Effector memory CD8-positive, alpha-beta T cell (primary cell): ENCODE results near the gene PRLH.

Source experiments
- ATAC-seq: fragments of 150-1000 bp; cut with Tn5 transposase; replicated peaks from 2 replicates; pipeline ENCODE4 v1.10.0; 2021; ENCODE audit warnings: mild to moderate bottlenecking, moderate library complexity
- DNase-seq, 3 experiments: peaks; one replicate each; pipeline ENCODE4 v3.0.0; 2021
- H3K27ac Mint-ChIP-seq, 2 donors: one replicate each; pipeline ENCODE4 v1.8.0; 2022; ENCODE audit warnings: mild to moderate bottlenecking in 2 of 2, mixed read lengths in 2 of 2, moderate library complexity in 2 of 2
- H3K27me3 Mint-ChIP-seq, 2 donors: one replicate each; pipeline ENCODE4 v1.8.0; 2022; ENCODE audit warnings: mixed read lengths in 2 of 2
- H3K36me3 Mint-ChIP-seq: one replicate; pipeline ENCODE4 v1.8.0; 2022; ENCODE audit warnings: mild to moderate bottlenecking, moderate library complexity, mixed read lengths; ENCODE audit not compliant: insufficient read depth
- H3K4me1 Mint-ChIP-seq, 2 donors: one replicate each; pipeline ENCODE4 v1.8.0; 2022; ENCODE audit warnings: low read depth in 2 of 2, mixed read lengths in 2 of 2
- H3K4me3 Mint-ChIP-seq, 2 donors: one replicate each; pipeline ENCODE4 v1.8.0; 2022; ENCODE audit warnings: mild to moderate bottlenecking in 2 of 2, mixed read lengths in 2 of 2, moderate library complexity in 2 of 2
- H3K9me3 Mint-ChIP-seq, 2 donors: one replicate each; pipeline ENCODE4 v1.8.0; 2022; ENCODE audit warnings: mixed read lengths in 2 of 2

PRLH gene

DNA sequence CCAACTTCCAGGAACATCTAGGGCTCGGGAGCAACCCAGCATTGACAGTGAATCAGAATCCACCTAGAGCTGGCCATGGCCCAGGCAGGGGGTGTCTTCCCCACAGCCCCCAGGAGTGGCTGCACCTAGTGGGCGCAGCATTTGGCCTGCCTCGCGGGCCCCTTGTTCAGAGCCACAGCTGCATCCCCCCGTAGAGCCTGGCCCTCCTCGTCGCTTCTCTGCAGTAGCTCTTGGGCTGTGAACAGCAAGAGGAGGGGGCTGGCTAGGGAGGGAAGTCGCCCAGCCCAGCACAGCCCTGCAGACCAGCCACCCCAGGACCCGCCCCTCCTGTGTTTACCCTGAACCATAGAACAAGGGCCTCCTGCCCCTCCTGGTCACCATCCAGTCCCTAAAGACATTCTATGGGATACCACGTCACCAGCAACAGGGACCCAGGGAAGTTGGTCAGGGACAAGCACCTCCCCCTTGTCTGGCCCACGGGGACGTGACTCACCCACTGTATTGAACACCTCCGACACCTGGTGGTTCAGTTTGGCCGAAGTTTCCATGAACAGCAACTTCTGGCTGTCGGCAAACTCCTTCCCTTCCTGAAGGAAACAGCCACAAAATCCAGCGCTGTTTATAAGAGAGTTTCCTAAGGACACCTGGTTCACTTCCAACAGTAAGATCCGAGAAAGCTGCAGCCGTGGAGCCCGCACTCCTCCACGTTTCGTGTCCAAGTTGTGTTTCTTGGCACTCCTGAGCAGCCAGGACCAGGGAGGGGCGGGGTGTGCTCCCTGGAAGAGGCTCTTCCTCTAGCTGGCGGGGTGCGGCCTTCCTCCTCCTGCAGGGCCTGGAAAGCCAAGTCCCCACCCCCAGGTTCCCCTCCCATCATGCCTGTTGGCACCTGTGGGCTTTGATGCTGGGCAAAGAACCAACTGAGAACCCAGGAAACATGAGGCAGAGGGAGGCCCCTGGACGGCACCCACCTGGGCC is 8.8 kb downstream of the PRLH start:
- DNase-seq (no peak), ATAC-seq (no peak)
- Mint-ChIP-seq H3K4me1 (peaks cover 3 to 6% of the 10 kb centered on the region in 2 donors), H3K36me3 (no peaks in the 10 kb centered on the region), H3K27me3 (peaks cover 39 to 55% of the 10 kb centered on the region in 2 donors), H3K27ac (no peak overlapping the region), H3K4me3 (no peak overlapping the region), H3K9me3 (no peaks in the 10 kb centered on the region)

DNA sequence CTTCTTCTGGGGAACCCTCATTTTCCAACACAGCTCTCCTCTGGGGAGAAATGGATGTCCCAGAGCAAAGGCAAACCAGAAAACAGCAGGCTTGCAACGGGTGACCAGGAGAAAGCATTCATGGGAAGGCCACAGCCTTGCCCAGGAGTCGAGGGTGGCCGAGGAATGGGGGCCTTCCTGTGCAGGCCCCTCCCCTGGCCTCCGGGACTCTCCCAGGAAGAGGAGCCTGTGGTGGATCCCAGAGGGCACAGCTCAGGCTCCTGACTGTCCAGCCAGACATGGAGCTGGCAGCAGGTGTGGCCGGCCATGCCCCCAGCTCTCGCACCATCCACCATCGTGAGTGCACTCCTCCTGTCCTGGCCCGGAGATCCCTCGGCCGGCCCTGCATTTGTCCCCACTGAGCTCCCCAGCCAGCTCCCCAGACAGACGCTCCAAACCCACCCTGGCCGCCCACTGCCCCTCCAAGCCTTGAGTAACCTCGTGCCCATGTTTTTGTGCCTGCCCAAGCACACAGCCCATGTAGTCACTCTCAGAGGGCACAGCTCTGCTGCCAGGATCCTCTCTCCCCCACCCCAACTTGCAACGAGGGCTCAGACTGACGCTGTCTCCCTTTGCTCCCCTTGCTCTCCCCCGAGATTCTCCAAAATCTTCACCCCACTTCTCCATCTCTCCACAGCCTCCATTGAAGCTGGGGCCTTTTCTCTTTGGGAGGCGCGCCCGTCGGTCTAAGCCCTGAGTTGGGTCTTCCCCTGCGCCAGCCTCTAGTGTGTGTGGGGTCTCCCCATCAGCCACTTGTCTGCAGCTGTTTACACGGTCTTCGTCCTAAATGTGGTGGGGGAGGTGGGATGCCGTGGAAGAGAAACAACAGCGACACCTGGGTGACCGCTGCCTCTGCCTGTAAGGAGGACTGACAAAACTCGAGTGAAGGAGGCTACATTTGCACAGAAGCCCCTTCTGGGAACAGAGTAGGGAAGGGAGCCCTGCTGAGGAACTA is 9.8 kb downstream of the PRLH start:
- no peaks in the 10 kb centered on the region for H3K36me3 Mint-ChIP-seq
- peaks cover 3 to 6% of the 10 kb centered on the region in 2 donors for H3K4me1 Mint-ChIP-seq
- DNase-seq (no peak), ATAC-seq (no peak)
- no peaks in the 10 kb centered on the region for H3K9me3 Mint-ChIP-seq
- H3K27me3 Mint-ChIP-seq: peaks cover 39 to 48% of the 10 kb centered on the region in 2 donors
- no peak overlapping the region for H3K4me3 Mint-ChIP-seq
- H3K27ac Mint-ChIP-seq: peak overlapping the region; percentile 19 to 62

- Mint-ChIP-seq H3K9me3 (no peaks in the 10 kb centered on the region), H3K36me3 (no peaks in the 10 kb centered on the region), H3K4me1 (peaks cover 4 to 5% of the 10 kb centered on the region in 2 donors), H3K4me3 (no peak overlapping the region), H3K27me3 (peaks cover 39 to 48% of the 10 kb centered on the region in 2 donors), H3K27ac (peak overlapping the region; percentile 19 to 62)
- ATAC-seq: no peak
- DNase-seq: no peak
These were observed 10.6 kb downstream of the PRLH start for GRCh38 chr2:237576974-237577373.

GRCh38 chr2:237577458-237577857 is 11.1 kb downstream of the PRLH start:
- no peaks in the 10 kb centered on the region for H3K9me3 Mint-ChIP-seq
- DNase-seq (no peak), ATAC-seq (no peak)
- no peaks in the 10 kb centered on the region for H3K36me3 Mint-ChIP-seq
- peaks cover 39 to 48% of the 10 kb centered on the region in 2 donors for H3K27me3 Mint-ChIP-seq
- H3K4me3 Mint-ChIP-seq: no peak overlapping the region
- no peak overlapping the region for H3K27ac Mint-ChIP-seq
- peaks cover 0 to 3% of the 10 kb centered on the region in 2 donors for H3K4me1 Mint-ChIP-seq

GRCh38 chr2:237577956-237578870 is 11.8 kb downstream of the PRLH start:
- Mint-ChIP-seq H3K4me3 (no peak overlapping the region), H3K27ac (no peak overlapping the region), H3K27me3 (peaks cover 39 to 48% of the 10 kb centered on the region in 2 donors), H3K4me1 (peaks cover 0 to 3% of the 10 kb centered on the region in 2 donors), H3K9me3 (no peaks in the 10 kb centered on the region), H3K36me3 (no peaks in the 10 kb centered on the region)
- ATAC-seq (no peak), DNase-seq (no peak)

- ATAC-seq: no peak
- Mint-ChIP-seq H3K27me3 (peaks cover 25 to 31% of the 10 kb centered on the region in 2 donors), H3K9me3 (no peaks in the 10 kb centered on the region), H3K27ac (no peak overlapping the region), H3K36me3 (no peaks in the 10 kb centered on the region), H3K4me3 (no peak overlapping the region), H3K4me1 (peaks cover 0 to 3% of the 10 kb centered on the region in 2 donors)
- no peak for DNase-seq
These were observed 15.0 kb downstream of the PRLH start for GRCh38 chr2:237581326-237581725.

DNA sequence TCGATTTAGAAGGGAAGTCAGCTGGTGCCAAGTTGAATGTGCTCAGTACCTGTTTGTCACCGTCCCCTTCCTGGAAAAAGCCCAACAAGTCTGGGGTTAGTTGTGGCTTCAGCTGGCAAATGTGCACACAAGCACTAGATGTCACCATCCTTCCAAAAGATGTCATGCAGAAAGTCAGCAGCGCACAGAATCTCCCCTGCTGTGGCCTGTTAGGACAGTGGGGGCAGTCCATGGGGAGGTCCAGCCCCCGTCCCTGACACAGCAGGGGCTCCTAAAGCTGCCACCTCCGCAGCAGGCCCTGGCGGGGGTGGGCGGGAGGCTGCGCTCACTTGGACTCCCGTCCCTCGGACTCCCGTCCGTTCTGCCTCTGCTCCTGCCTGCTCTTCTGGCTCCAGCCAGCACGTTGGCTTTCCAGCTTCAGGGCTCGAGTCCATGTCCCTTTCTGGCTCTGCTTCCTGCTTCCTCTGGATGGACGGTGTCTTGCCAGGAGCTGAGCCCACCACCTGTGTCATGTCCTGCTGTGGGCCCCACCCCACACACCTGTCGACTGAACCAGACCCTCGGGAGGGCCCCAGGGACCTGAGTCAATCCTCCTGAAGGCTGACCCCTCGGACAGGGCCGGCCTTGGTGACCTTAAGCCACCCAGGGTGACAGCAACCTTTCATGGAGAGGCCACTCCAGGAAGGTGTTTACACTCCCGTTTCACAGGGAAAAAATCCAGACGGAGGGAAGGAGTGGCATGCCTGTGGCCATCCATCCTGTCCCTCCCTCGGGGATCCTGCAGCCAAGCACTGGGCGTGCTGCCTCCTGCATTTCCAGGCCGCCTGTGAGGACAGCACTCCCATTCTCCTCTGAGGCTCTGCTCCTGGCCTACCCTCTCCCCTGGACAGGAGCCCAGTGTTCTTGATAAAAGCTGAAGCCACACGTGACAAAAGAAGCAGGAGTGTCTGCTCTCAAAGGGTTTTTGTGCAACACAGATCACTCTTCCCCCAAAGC is 15.7 kb downstream of the PRLH start:
- H3K27me3 Mint-ChIP-seq: peaks cover 25 to 31% of the 10 kb centered on the region in 2 donors
- no peaks in the 10 kb centered on the region for H3K9me3 Mint-ChIP-seq
- DNase-seq (peak in 2 of 3 experiments; percentile 9), ATAC-seq (peak; percentile 67)
- H3K4me1 Mint-ChIP-seq: peaks cover 0 to 3% of the 10 kb centered on the region in 2 donors
- no peak overlapping the region for H3K4me3 Mint-ChIP-seq
- no peak overlapping the region for H3K27ac Mint-ChIP-seq
- H3K36me3 Mint-ChIP-seq: no peaks in the 10 kb centered on the region

GRCh38 chr2:237583385-237584295 is 17.3 kb downstream of the PRLH start:
- H3K27me3 Mint-ChIP-seq: peaks cover 26 to 31% of the 10 kb centered on the region in 2 donors
- no peak for ATAC-seq
- H3K4me3 Mint-ChIP-seq: no peak overlapping the region
- H3K36me3 Mint-ChIP-seq: no peaks in the 10 kb centered on the region
- H3K4me1 Mint-ChIP-seq: peaks cover 0 to 3% of the 10 kb centered on the region in 2 donors
- H3K27ac Mint-ChIP-seq: no peak overlapping the region
- H3K9me3 Mint-ChIP-seq: no peaks in the 10 kb centered on the region
- no peak for DNase-seq

- Mint-ChIP-seq H3K27ac (no peak overlapping the region), H3K27me3 (peaks cover 26 to 35% of the 10 kb centered on the region in 2 donors)
- ATAC-seq: no peak
These were observed 19.3 kb downstream of the PRLH start for GRCh38 chr2:237585590-237586221.

DNA sequence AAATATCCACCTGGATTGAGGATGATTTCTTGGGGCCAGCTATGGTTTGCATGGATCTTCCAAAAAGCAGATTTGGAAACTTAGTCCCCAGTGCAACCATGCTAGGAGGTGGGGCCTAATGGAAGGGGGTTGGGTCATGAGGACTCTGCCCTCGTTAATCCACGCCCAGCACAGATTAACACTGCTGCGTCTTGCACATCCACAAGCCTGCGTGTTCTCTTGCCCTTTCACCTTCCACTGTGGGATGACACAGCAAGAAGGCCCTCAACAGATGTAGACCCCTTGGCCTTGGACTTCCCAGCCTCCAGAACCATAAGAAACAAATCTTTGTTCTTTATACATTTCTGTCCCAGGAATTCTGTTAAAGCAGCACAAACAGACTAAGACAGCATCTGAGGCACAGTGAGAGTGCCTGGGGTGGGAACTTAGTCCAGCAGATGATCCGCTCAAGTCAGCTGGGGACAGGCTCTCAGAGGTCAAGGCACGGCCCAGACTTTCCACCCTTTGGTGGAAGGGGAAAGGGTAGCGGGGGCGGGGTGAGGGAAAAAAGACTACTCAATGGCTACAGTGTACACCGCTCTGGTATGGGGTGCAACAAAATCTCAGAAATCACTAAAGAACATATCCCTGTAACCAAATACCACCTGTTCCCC is 21.8 kb downstream of the PRLH start:
- ATAC-seq (no peak), DNase-seq (no peak)
- Mint-ChIP-seq H3K9me3 (no peaks in the 10 kb centered on the region), H3K4me3 (no peak overlapping the region), H3K4me1 (peaks cover 5 to 9% of the 10 kb centered on the region in 2 donors), H3K27me3 (peaks cover 31 to 35% of the 10 kb centered on the region in 2 donors), H3K36me3 (no peaks in the 10 kb centered on the region), H3K27ac (no peak overlapping the region)

More at GRCh38 chr2:237585590-237586221, 19.3 kb downstream of the PRLH start:
- no peaks in the 10 kb centered on the region for H3K36me3 Mint-ChIP-seq
- peaks cover 0 to 5% of the 10 kb centered on the region in 2 donors for H3K4me1 Mint-ChIP-seq
- no peak overlapping the region for H3K4me3 Mint-ChIP-seq
- H3K9me3 Mint-ChIP-seq: no peaks in the 10 kb centered on the region
- DNase-seq: no peak
